ENCODE data around the gene CADM1. TPM values are rescaled to one million over a fixed set of nuclear protein-coding genes. Genes with fewer than 3 reads are reported as not detected.

The CADM1 gene
- total and polyA plus RNA-seq, 2 experiments from 2014 or later: 16.5 to 18.0 TPM

DNA sequence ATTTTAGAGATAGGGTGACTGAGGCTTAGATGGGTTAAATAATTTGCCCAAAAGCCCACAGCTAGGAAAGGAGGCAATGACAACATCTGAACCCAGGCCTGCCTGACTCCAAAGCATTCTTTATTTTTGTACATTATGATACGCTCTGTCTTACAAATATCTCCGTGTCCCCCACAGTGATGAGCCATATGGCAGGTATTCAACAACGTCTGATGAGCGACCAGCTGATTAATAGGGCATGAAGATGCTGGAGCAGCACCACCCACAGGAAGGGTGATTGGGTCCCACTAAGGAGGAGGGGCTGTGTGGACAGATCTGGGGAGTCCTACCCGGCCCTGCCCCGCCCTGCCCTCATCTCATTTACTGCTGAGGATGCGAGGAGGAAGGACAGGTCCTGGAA is 380.6 kb downstream of the CADM1 start:
- no peak overlapping the region for H3K4me2 ChIP-seq

More for the DNA sequence above, 380.6 kb downstream of the CADM1 start:
- H3K4me1 ChIP-seq (ENCODE audit: insufficient read depth): no peaks in the 10 kb centered on the region
- H3K27me3 ChIP-seq (ENCODE audit: insufficient read depth): no peaks in the 10 kb centered on the region
- ATAC-seq (no peak), DNase-seq (ENCODE audit: low spot score) (no peak)
- no peak for TF ChIP-seq STAT1 (IDR thresholded peaks at IDR 0.05; ENCODE audit: unreplicated experiment)
- no peak for TF ChIP-seq ZNF114 (CRISPR knock-in tag; IDR thresholded peaks at IDR 0.05)
- TF ChIP-seq EZH2 (IDR thresholded peaks at IDR 0.05; ENCODE audit: low read depth, unreplicated experiment): no peak
- TF ChIP-seq JUNB (IDR thresholded peaks at IDR 0.05; ENCODE audit: unreplicated experiment): no peak
- TF ChIP-seq POLR2AphosphoS5 (IDR thresholded peaks at IDR 0.05; ENCODE audit: low read depth): no peak
- TF ChIP-seq, protein P1, sequence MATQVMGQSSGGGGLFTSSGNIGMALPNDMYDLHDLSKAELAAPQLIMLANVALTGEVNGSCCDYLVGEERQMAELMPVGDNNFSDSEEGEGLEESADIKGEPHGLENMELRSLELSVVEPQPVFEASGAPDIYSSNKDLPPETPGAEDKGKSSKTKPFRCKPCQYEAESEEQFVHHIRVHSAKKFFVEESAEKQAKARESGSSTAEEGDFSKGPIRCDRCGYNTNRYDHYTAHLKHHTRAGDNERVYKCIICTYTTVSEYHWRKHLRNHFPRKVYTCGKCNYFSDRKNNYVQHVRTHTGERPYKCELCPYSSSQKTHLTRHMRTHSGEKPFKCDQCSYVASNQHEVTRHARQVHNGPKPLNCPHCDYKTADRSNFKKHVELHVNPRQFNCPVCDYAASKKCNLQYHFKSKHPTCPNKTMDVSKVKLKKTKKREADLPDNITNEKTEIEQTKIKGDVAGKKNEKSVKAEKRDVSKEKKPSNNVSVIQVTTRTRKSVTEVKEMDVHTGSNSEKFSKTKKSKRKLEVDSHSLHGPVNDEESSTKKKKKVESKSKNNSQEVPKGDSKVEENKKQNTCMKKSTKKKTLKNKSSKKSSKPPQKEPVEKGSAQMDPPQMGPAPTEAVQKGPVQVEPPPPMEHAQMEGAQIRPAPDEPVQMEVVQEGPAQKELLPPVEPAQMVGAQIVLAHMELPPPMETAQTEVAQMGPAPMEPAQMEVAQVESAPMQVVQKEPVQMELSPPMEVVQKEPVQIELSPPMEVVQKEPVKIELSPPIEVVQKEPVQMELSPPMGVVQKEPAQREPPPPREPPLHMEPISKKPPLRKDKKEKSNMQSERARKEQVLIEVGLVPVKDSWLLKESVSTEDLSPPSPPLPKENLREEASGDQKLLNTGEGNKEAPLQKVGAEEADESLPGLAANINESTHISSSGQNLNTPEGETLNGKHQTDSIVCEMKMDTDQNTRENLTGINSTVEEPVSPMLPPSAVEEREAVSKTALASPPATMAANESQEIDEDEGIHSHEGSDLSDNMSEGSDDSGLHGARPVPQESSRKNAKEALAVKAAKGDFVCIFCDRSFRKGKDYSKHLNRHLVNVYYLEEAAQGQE (IDR thresholded peaks at IDR 0.05; ENCODE audit: unreplicated experiment): no peak
- TF ChIP-seq, protein P2, sequence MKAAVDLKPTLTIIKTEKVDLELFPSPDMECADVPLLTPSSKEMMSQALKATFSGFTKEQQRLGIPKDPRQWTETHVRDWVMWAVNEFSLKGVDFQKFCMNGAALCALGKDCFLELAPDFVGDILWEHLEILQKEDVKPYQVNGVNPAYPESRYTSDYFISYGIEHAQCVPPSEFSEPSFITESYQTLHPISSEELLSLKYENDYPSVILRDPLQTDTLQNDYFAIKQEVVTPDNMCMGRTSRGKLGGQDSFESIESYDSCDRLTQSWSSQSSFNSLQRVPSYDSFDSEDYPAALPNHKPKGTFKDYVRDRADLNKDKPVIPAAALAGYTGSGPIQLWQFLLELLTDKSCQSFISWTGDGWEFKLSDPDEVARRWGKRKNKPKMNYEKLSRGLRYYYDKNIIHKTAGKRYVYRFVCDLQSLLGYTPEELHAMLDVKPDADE (IDR thresholded peaks at IDR 0.05): no peak
- no peak for TF ChIP-seq CREB1 (CRISPR knock-in tag; IDR thresholded peaks at IDR 0.05; ENCODE audit: low read depth)
- TF ChIP-seq, protein P3, sequence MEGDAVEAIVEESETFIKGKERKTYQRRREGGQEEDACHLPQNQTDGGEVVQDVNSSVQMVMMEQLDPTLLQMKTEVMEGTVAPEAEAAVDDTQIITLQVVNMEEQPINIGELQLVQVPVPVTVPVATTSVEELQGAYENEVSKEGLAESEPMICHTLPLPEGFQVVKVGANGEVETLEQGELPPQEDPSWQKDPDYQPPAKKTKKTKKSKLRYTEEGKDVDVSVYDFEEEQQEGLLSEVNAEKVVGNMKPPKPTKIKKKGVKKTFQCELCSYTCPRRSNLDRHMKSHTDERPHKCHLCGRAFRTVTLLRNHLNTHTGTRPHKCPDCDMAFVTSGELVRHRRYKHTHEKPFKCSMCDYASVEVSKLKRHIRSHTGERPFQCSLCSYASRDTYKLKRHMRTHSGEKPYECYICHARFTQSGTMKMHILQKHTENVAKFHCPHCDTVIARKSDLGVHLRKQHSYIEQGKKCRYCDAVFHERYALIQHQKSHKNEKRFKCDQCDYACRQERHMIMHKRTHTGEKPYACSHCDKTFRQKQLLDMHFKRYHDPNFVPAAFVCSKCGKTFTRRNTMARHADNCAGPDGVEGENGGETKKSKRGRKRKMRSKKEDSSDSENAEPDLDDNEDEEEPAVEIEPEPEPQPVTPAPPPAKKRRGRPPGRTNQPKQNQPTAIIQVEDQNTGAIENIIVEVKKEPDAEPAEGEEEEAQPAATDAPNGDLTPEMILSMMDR (conservative IDR thresholded peaks at IDR 0.05; ENCODE audit: low read depth in 2 of 2): no peak
- Mint-ChIP-seq H3K27me3 (ENCODE audit: insufficient read depth, low read depth, poor library complexity) (no peaks in the 10 kb centered on the region), H3K27ac (no peak overlapping the region), H3K4me3 (no peak overlapping the region), H3K36me3 (ENCODE audit: low read depth) (no peaks in the 10 kb centered on the region), H3K9me3 (no peaks in the 10 kb centered on the region; the same call in 2 of the 3 replicates), H3K4me1 (peaks cover 8% of the 10 kb centered on the region)
- H3K9me2 ChIP-seq (ENCODE audit: insufficient read depth): peaks cover 4% of the 10 kb centered on the region
- H3K27ac ChIP-seq (ENCODE audit: low read depth): no peak overlapping the region
- no peaks in the 10 kb centered on the region for H3F3A ChIP-seq (replicated peaks; ENCODE audit: low read depth)
- H3K79me2 ChIP-seq (replicated peaks; ENCODE audit: insufficient read depth): no peaks in the 10 kb centered on the region
- no peaks in the 10 kb centered on the region for H3K36me3 ChIP-seq (ENCODE audit: insufficient read depth)
- no peak overlapping the region for H2AFZ ChIP-seq
- no peak overlapping the region for H3K4me3 ChIP-seq
- H4K20me1 ChIP-seq (replicated peaks; ENCODE audit: insufficient read depth): no peaks in the 10 kb centered on the region
